ENCODE data around the gene LAD1.

GRCh38 chr1:201356236-201356635, 42.9 kb downstream of the LAD1 start:
- TF ChIP-seq, protein P1, sequence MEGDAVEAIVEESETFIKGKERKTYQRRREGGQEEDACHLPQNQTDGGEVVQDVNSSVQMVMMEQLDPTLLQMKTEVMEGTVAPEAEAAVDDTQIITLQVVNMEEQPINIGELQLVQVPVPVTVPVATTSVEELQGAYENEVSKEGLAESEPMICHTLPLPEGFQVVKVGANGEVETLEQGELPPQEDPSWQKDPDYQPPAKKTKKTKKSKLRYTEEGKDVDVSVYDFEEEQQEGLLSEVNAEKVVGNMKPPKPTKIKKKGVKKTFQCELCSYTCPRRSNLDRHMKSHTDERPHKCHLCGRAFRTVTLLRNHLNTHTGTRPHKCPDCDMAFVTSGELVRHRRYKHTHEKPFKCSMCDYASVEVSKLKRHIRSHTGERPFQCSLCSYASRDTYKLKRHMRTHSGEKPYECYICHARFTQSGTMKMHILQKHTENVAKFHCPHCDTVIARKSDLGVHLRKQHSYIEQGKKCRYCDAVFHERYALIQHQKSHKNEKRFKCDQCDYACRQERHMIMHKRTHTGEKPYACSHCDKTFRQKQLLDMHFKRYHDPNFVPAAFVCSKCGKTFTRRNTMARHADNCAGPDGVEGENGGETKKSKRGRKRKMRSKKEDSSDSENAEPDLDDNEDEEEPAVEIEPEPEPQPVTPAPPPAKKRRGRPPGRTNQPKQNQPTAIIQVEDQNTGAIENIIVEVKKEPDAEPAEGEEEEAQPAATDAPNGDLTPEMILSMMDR (IDR thresholded peaks at IDR 0.05): no peak
- TF ChIP-seq ZFX (IDR thresholded peaks at IDR 0.05; ENCODE audit: borderline replicate concordance): no peak

Data from 22Rv1 (cell line).